ENCODE data around the gene GPR35. TPM values are rescaled to one million over a fixed set of nuclear protein-coding genes. Genes with fewer than 3 reads are reported as not detected.
A peak's percentile ranks its signal among the peaks of the same experiment; 100 is the strongest.

The GPR35 gene
- total RNA-seq, 2 experiments from 2014 or later = 3.6 to 4.1 TPM

GRCh38 chr2:240589375-240589774, 35.9 kb upstream of the GPR35 start:
- Mint-ChIP-seq H3K36me3 (ENCODE audit: low read depth) (peaks cover 7% of the 10 kb centered on the region), H3K4me3 (no peak overlapping the region), H3K27me3 (no peaks in the 10 kb centered on the region), H3K9me3 (ENCODE audit: low read depth) (no peaks in the 10 kb centered on the region), H3K27ac (no peak overlapping the region), H3K4me1 (peaks cover 32% of the 10 kb centered on the region)
- DNase-seq (no peak), ATAC-seq (no peak)
- intact Hi-C loops (cut with DNase I, micrococcal nuclease) = no loop called here
- ChIA-PET CTCF (interaction anchor here (1.0 to 1.4 kb wide), 2 partner anchors 31 to 75 kb away, joined by 3 to 8 read pairs; no protein-coding TSS in a partner anchor), POLR2A (interaction anchor here (1.4 kb wide), 1 partner anchor 24 kb away, joined by 5 read pairs; no protein-coding TSS in a partner anchor)

- no peak for ATAC-seq
- Mint-ChIP-seq H3K9me3 (ENCODE audit: low read depth) (no peaks in the 10 kb centered on the region), H3K36me3 (ENCODE audit: low read depth) (peaks cover 7% of the 10 kb centered on the region), H3K27ac (no peak overlapping the region), H3K4me3 (no peak overlapping the region), H3K4me1 (peaks cover 26% of the 10 kb centered on the region), H3K27me3 (no peaks in the 10 kb centered on the region)
- ChIA-PET POLR2A (no interaction called here), CTCF (interaction anchor here (1.0 to 1.4 kb wide), 2 partner anchors 31 to 76 kb away, joined by 3 to 8 read pairs; no protein-coding TSS in a partner anchor)
- DNase-seq = no peak
- intact Hi-C loops (cut with DNase I, micrococcal nuclease) = no loop called here
Observed at GRCh38 chr2:240589850-240590525, 35.3 kb upstream of the GPR35 start.

- Mint-ChIP-seq H3K4me1 (peaks cover 24% of the 10 kb centered on the region), H3K27ac (no peak overlapping the region), H3K9me3 (ENCODE audit: low read depth) (no peaks in the 10 kb centered on the region), H3K4me3 (no peak overlapping the region), H3K36me3 (ENCODE audit: low read depth) (peaks cover 7% of the 10 kb centered on the region), H3K27me3 (no peaks in the 10 kb centered on the region)
- DNase-seq (no peak), ATAC-seq (no peak)
- ChIA-PET CTCF (interaction anchor here (1.3 kb wide), 1 partner anchor 11 kb away, joined by 3 read pairs; no protein-coding TSS in a partner anchor), POLR2A (no interaction called here)
- intact Hi-C loops (cut with DNase I, micrococcal nuclease) = no loop called here
Observed at GRCh38 chr2:240590681-240591111, 34.6 kb upstream of the GPR35 start.

GRCh38 chr2:240591226-240591625, 34.1 kb upstream of the GPR35 start:
- ChIA-PET POLR2A (no interaction called here), CTCF (interaction anchor here (0.5 to 1.3 kb wide), 2 partner anchors 11 to 363 kb away, joined by 3 read pairs; no protein-coding TSS in a partner anchor)

GRCh38 chr2:240591784-240592183, 33.5 kb upstream of the GPR35 start:
- H3K4me1 Mint-ChIP-seq = peaks cover 24% of the 10 kb centered on the region
- H3K27me3 Mint-ChIP-seq = no peaks in the 10 kb centered on the region
- intact Hi-C loops (cut with DNase I, micrococcal nuclease) = no loop called here
- H3K27ac Mint-ChIP-seq = no peak overlapping the region
- no peak overlapping the region for H3K4me3 Mint-ChIP-seq
- ATAC-seq (no peak), DNase-seq (no peak)
- ChIA-PET CTCF (interaction anchor here (0.5 to 1.3 kb wide), 3 partner anchors 12 to 362 kb away, joined by 3 read pairs; no protein-coding TSS in a partner anchor), POLR2A (no interaction called here)
- H3K9me3 Mint-ChIP-seq (ENCODE audit: low read depth) = no peaks in the 10 kb centered on the region
- H3K36me3 Mint-ChIP-seq (ENCODE audit: low read depth) = peaks cover 3% of the 10 kb centered on the region

More at GRCh38 chr2:240591226-240591625, 34.1 kb upstream of the GPR35 start:
- Mint-ChIP-seq H3K4me1 (peaks cover 24% of the 10 kb centered on the region), H3K36me3 (ENCODE audit: low read depth) (peaks cover 3% of the 10 kb centered on the region), H3K27me3 (no peaks in the 10 kb centered on the region), H3K4me3 (no peak overlapping the region), H3K27ac (no peak overlapping the region), H3K9me3 (ENCODE audit: low read depth) (no peaks in the 10 kb centered on the region)
- intact Hi-C loops (cut with DNase I, micrococcal nuclease) = no loop called here
- ATAC-seq = no peak
- no peak for DNase-seq

- POLR2A ChIA-PET = no interaction called here
- H3K36me3 Mint-ChIP-seq (ENCODE audit: low read depth) = peaks cover 5% of the 10 kb centered on the region
- H3K4me1 Mint-ChIP-seq = peaks cover 14% of the 10 kb centered on the region
- ATAC-seq = no peak
- H3K27ac Mint-ChIP-seq = no peak overlapping the region
- intact Hi-C loops (cut with DNase I, micrococcal nuclease) = no loop called here
- no peak overlapping the region for H3K4me3 Mint-ChIP-seq
- CTCF ChIA-PET = interaction anchor here (0.6 to 1.2 kb wide), 2 partner anchors 28 to 56 kb away, joined by 3 read pairs; no protein-coding TSS in a partner anchor
- H3K27me3 Mint-ChIP-seq = no peaks in the 10 kb centered on the region
- no peak for DNase-seq
- H3K9me3 Mint-ChIP-seq (ENCODE audit: low read depth) = no peaks in the 10 kb centered on the region
Observed at GRCh38 chr2:240593026-240593702, 32.1 kb upstream of the GPR35 start.

- intact Hi-C loops (cut with DNase I, micrococcal nuclease) = no loop called here
- ChIA-PET CTCF (interaction anchor here (0.6 to 1.2 kb wide), 2 partner anchors 28 to 56 kb away, joined by 3 read pairs; no protein-coding TSS in a partner anchor), POLR2A (no interaction called here)
- Mint-ChIP-seq H3K4me1 (peaks cover 7% of the 10 kb centered on the region), H3K36me3 (ENCODE audit: low read depth) (peaks cover 5% of the 10 kb centered on the region), H3K27me3 (no peaks in the 10 kb centered on the region), H3K4me3 (no peak overlapping the region), H3K9me3 (ENCODE audit: low read depth) (no peaks in the 10 kb centered on the region), H3K27ac (no peak overlapping the region)
- ATAC-seq (no peak), DNase-seq (peak; percentile 2)
Observed at GRCh38 chr2:240593703-240594451, 31.4 kb upstream of the GPR35 start.

- no peaks in the 10 kb centered on the region for H3K9me3 Mint-ChIP-seq (ENCODE audit: low read depth)
Observed at GRCh38 chr2:240594511-240595380, 30.5 kb upstream of the GPR35 start.

GRCh38 chr2:240595381-240596079, 29.8 kb upstream of the GPR35 start:
- Mint-ChIP-seq H3K9me3 (ENCODE audit: low read depth) (no peaks in the 10 kb centered on the region), H3K27me3 (no peaks in the 10 kb centered on the region), H3K27ac (no peak overlapping the region), H3K4me3 (no peak overlapping the region), H3K36me3 (ENCODE audit: low read depth) (peaks cover 5% of the 10 kb centered on the region), H3K4me1 (no peaks in the 10 kb centered on the region)
- intact Hi-C loops (cut with DNase I, micrococcal nuclease) = loop anchor here in 1 of 2 experiments (5.0 kb wide), 1 partner anchor 107 kb away; no protein-coding TSS in a partner anchor
- peak; percentile 61 for DNase-seq
- ChIA-PET POLR2A (no interaction called here), CTCF (no interaction called here)
- ATAC-seq = peak; percentile 77

More at GRCh38 chr2:240594511-240595380, 30.5 kb upstream of the GPR35 start:
- peaks cover 5% of the 10 kb centered on the region for H3K36me3 Mint-ChIP-seq (ENCODE audit: low read depth)
- H3K4me1 Mint-ChIP-seq = peaks cover 2% of the 10 kb centered on the region
- H3K27me3 Mint-ChIP-seq = no peaks in the 10 kb centered on the region
- ATAC-seq (no peak), DNase-seq (no peak)
- no peak overlapping the region for H3K4me3 Mint-ChIP-seq
- no peak overlapping the region for H3K27ac Mint-ChIP-seq
- ChIA-PET CTCF (interaction anchor here (1.2 kb wide), 1 partner anchor 55 kb away, joined by 3 read pairs; no protein-coding TSS in a partner anchor), POLR2A (no interaction called here)
- intact Hi-C loops (cut with DNase I, micrococcal nuclease) = loop anchor here in 1 of 2 experiments (5.0 kb wide), 1 partner anchor 108 kb away; no protein-coding TSS in a partner anchor

- ChIA-PET POLR2A (no interaction called here), CTCF (no interaction called here)
- Mint-ChIP-seq H3K27ac (no peak overlapping the region), H3K9me3 (ENCODE audit: low read depth) (no peaks in the 10 kb centered on the region), H3K27me3 (no peaks in the 10 kb centered on the region), H3K4me1 (no peaks in the 10 kb centered on the region), H3K36me3 (ENCODE audit: low read depth) (peaks cover 5% of the 10 kb centered on the region), H3K4me3 (no peak overlapping the region)
- ATAC-seq (no peak), DNase-seq (no peak)
- intact Hi-C loops (cut with DNase I, micrococcal nuclease) = loop anchor here in 1 of 2 experiments (5.0 kb wide), 1 partner anchor 106 kb away; no protein-coding TSS in a partner anchor
Observed at GRCh38 chr2:240596080-240596460, 29.2 kb upstream of the GPR35 start.
